HG03280 (cell line): ENCODE measurements around the gene PAQR3.

ENCODE experiments used
- ATAC-seq: cut with Tn5 transposase; IDR thresholded peaks from one replicate; pipeline ENCODE4 v1.9.1; 2021; ENCODE audit warnings: mild to moderate bottlenecking, moderate library complexity; ENCODE audit not compliant: unreplicated experiment

PAQR3 gene

DNA sequence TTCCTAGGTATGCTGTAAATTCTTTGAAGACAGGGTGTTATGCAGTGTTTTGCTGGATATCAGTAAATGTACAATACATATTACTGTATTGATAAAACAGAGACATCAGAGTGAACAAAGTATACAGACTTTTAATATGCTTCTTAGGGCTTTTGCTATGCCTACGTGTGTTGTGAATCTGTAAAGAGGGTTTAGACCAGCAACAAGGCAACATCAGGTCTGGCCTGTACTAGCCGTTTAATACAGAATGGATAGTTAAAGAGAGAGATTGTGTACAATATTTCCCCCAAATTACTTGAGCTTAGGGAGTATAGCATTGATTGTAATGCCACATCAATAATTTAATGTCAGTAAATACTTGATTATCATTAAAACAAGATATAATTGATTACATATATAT, 75.2 kb downstream of the PAQR3 start:
- ATAC-seq: no peak

DNA sequence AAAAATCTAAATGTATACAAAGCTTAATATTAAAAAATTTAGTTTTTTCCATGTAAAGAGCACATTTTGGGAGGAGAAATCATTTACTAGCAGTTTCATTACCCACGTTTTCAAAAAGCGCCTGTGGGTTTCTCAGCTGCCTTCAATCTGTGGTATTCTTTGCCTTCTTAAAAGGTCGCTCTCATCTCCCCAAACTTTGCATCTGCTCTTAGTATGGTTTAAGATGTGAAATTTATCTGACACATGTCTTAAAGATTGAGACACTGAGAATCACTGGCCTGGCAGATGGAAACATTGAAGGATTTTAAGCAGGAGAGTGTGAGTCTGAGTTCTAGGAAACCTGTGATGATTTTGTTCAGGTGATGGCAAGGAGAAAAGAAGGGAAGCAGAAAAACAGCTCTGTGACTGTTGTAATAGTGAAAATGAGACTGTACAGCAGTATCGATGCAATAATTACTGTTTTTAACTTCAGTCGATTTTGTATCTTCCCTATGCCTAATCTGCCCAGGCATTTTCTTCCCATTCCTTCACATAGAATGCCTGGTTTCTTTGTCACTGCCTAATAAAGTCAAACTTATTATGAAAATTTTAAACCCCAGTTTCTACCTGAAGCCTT, 75.9 kb downstream of the PAQR3 start:
- ATAC-seq: no peak

DNA sequence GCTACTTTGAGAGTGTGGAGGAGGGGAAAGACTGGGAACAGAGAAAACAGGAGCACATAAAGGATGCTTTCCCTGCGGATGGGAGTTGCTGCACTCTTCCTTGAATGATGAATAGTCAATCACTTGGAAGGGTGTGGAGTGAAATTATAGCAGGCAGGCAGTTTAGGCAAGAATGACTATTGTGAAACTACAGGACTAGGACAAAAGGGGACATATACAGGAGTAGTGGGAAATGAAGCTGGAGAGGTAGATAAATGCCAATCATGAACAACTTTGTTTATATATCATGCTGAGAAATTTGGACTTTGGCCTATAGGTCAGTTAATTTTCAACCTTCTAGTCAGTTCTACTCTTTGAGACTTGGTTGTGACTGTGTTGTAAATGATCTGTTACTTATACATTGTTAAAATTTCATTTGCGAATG, 76.9 kb downstream of the PAQR3 start:
- no peak for ATAC-seq
